Ovary (tissue), 9 donors: ENCODE measurements around the gene CYCS. TPM values are rescaled to one million over a fixed set of nuclear protein-coding genes. Genes with fewer than 3 reads are reported as not detected.

ENCODE experiments used
- DNase-seq, 5 donors: peaks; one replicate each; pipeline ENCODE4 v3.0.0-alpha.2; 2019 to 2020
- H3K27ac ChIP-seq, 2 donors: fragments of 200-600 bp; one replicate each; pipeline versions ENCODE4 v1.5.1 to v1.8.0; 2019 to 2022
- H3K27me3 ChIP-seq: fragments of 200-600 bp; one replicate; pipeline ENCODE4 v1.8.0; 2022
- H3K36me3 ChIP-seq: fragments of 200-600 bp; sonication (generic); one replicate; pipeline ENCODE4 v1.5.1; 2019
- H3K4me1 ChIP-seq: one replicate; pipeline ENCODE4 v1.8.1; 2013; ENCODE audit warnings: mild to moderate bottlenecking, moderate library complexity; ENCODE audit not compliant: insufficient read depth
- H3K4me3 ChIP-seq: fragments of 200-600 bp; sonication (generic); one replicate; pipeline ENCODE4 v1.5.1; 2017
- H3K9me3 ChIP-seq, 2 donors: fragments of 200-600 bp in 1 of 2; sonication (generic) in 1 of 2; one replicate each; pipeline versions ENCODE4 v1.5.1 to v1.8.1; 2013 to 2019; ENCODE audit warnings: mild to moderate bottlenecking in 1 of 2, moderate library complexity in 1 of 2
- EP300 ChIP-seq: sonication (generic); formaldehyde crosslinking; IDR thresholded peaks from one replicate; pipeline ENCODE4 v1.6.1; 2017; ENCODE audit warnings: antibody characterized with exemption
- POLR2A ChIP-seq: fragments of 450-650 bp; IDR thresholded peaks from one replicate; pipeline ENCODE4 v1.6.1; 2017; ENCODE audit warnings: antibody characterized with exemption, mild to moderate bottlenecking, moderate library complexity
- WGBS, 3 donors: extraction: QIAGEN DNeasy Blood & Tissue Kit in 1 of 3; methylation state at CpG; one replicate each; pipeline versions ENCODE4 v1.1.5 to v1.1.7; 2013 to 2017; 5-methylcytosine and 5-hydroxymethylcytosine counted together
- intact Hi-C, 4 donors: fragments of 100-400 bp; cut with DNase I; formaldehyde crosslinking; loops; one replicate each; pipeline versions ENCODE4 v1.11.0 to v1.15.1; 2022 to 2023
- polyA plus RNA-seq, 2 donors: library from polyadenylated mRNA; stranded (reverse); fragments of 200-250 nt in 1 of 2; fragments of 350-450 nt in 1 of 2; fragmentation: Illumina TruSeq in 1 of 2; extraction: RNeasy Lipid Tissue Mini Kit (QIAGEN cat#74804) in 1 of 2; gene quantifications; one replicate each; pipeline ENCODE4 v1.2.3, GENCODE V29; 2013 to 2014
- total RNA-seq, 7 donors: library from RNA; depleted of rRNA in 2 of 7; stranded (reverse); fragments of >200 nt in 2 of 7; fragmentation: NEBNext Ultra II Directional in 3 of 7; extraction: Animal tissue kit (Norgen Biotek cat#: 25700) in 3 of 7; gene quantifications; one replicate each; pipeline versions ENCODE4 v1.1.0 to v1.2.4, GENCODE V29; 2016 to 2023
- TF ChIP-seq, protein P1 (sequence below), 3 donors: fragments of 450-650 bp in 2 of 3; fragments of 200-600 bp in 1 of 3; IDR thresholded peaks; one replicate each; pipeline versions ENCODE4 v1.5.1 to v1.8.0; 2016 to 2022; ENCODE audit warnings: antibody characterized with exemption in 3 of 3, mild to moderate bottlenecking in 1 of 3
- donor health status: DM: no; HTN: no; CAD: no; lungs with moderate emphysema.
- donor health status: DM: no; HTN: no; CAD: no.
- donor health status: Bipolar disorder and iron deficiency.
- donor health status: DM: yes; HTN: yes; CAD: no.
- donor health status: DM: no; HTN: no; CAD: no.
- donor health status: DM: yes; HTN: yes; CAD: no.

CYCS gene
- total and polyA plus RNA-seq, 9 donors: 21.7 to 88.1 (median 46.4) TPM

DNA sequence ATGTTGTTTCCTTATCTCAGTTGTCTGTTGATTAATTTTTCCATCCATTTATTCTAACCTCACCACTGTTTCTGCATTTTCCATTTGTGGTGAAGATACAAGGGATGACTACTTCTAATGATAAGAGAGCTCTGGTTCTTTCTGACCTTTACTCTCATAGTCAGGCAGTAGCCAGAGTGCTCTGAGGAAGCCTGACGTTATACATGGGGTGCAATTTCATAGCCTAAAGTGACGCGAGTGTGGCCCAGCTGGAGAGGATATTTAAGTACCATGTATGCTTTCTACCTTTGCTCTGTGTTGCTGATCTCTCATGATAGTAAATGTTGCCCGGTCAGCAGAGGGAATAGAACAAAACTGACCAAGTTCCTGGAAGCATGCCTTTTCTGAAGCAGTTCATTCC is 33.9 kb upstream of the CYCS start:
- Histone ChIP-seq H3K4me3 (no peak overlapping the region), H3K36me3 (no peaks in the 10 kb centered on the region), H3K4me1 (no peaks in the 10 kb centered on the region), H3K27me3 (no peaks in the 10 kb centered on the region), H3K9me3 (no peaks in the 10 kb centered on the region), H3K27ac (no peak overlapping the region)
- no peak for DNase-seq
- intact Hi-C loops: no loop called here
- TF ChIP-seq, protein P1, sequence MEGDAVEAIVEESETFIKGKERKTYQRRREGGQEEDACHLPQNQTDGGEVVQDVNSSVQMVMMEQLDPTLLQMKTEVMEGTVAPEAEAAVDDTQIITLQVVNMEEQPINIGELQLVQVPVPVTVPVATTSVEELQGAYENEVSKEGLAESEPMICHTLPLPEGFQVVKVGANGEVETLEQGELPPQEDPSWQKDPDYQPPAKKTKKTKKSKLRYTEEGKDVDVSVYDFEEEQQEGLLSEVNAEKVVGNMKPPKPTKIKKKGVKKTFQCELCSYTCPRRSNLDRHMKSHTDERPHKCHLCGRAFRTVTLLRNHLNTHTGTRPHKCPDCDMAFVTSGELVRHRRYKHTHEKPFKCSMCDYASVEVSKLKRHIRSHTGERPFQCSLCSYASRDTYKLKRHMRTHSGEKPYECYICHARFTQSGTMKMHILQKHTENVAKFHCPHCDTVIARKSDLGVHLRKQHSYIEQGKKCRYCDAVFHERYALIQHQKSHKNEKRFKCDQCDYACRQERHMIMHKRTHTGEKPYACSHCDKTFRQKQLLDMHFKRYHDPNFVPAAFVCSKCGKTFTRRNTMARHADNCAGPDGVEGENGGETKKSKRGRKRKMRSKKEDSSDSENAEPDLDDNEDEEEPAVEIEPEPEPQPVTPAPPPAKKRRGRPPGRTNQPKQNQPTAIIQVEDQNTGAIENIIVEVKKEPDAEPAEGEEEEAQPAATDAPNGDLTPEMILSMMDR (IDR thresholded peaks at IDR 0.05): no peak
- TF ChIP-seq POLR2A (no peak), EP300 (no peak)
- 90 to 96% (median 94%) methylated on average over 4 of the region's 4 CpGs for WGBS, 3 donors

DNA sequence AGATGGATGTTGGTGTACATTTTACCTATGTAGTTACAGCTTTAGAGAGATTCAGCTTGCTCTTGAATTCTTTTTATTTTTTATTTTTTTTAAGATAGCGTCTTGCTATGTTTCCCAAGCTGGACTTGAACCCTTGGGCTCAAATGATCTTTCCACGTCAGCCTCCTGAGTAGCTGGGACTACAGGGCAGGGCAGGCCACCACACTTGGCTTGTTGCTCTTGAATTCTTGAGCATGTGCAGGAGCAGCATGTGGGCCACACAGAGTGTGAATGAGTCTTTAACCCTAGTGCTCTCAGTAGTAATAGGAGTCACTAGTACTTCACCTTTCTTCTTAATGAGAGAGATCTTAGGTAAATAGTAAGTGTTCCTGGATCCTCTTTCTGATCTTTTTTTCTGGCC is 26.7 kb upstream of the CYCS start:
- TF ChIP-seq, protein P1 (IDR thresholded peaks at IDR 0.05): no peak
- no peaks in the 10 kb centered on the region for H3K27me3 ChIP-seq
- H3K36me3 ChIP-seq: no peaks in the 10 kb centered on the region
- no peak for DNase-seq
- no peaks in the 10 kb centered on the region for H3K9me3 ChIP-seq
- intact Hi-C loops: no loop called here
- H3K27ac ChIP-seq: no peak overlapping the region
- no peak overlapping the region for H3K4me3 ChIP-seq
- WGBS, 3 donors: 85 to 87% (median 86%) methylated on average over 2 of the region's 2 CpGs
- H3K4me1 ChIP-seq: no peaks in the 10 kb centered on the region

DNA sequence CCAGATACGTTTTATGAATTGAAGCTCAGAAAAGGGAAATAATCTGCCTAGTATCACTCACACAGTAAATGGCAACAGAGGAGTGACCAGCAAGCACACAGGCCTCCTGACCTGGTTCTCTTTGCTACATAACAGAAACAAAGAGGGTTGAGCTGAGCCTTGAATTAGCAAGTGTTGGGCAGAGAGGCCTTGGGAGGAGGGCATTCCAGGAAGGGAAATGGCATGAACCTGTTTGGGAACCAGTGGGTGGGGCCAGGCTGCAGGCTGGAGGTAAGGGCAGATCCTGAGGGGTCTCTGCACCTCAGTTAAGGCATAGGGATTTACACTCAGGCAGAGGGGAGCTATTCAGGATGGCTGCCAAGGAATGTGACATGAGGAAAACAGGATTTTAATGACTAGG is 24.8 kb upstream of the CYCS start:
- WGBS, 3 donors: 82 to 92% (median 88%) methylated on average over 1 of the region's 1 CpG
- H3K36me3 ChIP-seq: no peaks in the 10 kb centered on the region
- DNase-seq: no peak

DNA sequence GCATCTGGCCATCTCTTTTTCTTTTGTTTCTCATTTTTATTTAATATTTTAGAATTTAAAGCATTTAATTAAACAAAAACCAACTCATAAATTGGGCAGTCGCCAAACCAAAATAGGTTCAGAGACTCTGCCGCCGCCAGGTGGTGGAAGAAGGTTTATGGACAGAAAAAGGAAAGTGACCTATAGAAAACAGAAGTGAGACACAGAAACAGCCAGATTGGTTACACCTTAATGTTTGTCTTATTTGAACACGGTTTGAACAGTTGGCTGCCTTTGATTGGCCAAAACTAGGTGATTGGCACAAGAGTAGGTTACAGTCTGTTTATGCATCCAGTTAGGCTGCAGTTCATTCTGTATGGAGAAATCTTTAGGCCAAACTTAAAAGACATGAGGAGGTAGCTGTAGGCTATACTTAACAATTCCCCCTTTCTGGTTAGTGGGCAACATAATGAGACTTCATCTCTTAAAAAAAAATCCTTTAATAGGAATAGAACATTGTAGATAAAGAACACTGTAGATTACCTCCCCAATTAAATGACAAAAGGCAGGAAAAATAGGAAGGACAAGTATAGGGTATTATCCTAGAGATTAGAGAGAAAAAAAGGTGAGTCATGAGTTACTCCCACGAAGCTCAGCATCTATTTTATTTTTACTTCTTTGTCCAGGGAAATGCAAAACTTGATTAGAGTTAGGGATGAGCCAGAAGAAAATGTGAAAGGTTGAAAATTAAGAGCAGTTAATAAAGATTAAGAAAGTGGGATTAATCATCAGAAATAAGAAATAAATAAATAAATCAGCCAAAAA is 23.9 kb upstream of the CYCS start:
- DNase-seq: no peak
- H3K36me3 ChIP-seq: no peaks in the 10 kb centered on the region
- no peaks in the 10 kb centered on the region for H3K27me3 ChIP-seq
- intact Hi-C loops: no loop called here
- no peak overlapping the region for H3K4me3 ChIP-seq
- no peaks in the 10 kb centered on the region for H3K9me3 ChIP-seq
- WGBS, 3 donors: 86 to 87% (median 86%) methylated on average over 5 of the region's 5 CpGs
- TF ChIP-seq EP300 (no peak), POLR2A (no peak)
- TF ChIP-seq, protein P1 (IDR thresholded peaks at IDR 0.05): no peak
- no peak overlapping the region for H3K27ac ChIP-seq
- H3K4me1 ChIP-seq: no peaks in the 10 kb centered on the region

More for the DNA sequence above, 24.8 kb upstream of the CYCS start:
- H3K4me3 ChIP-seq: no peak overlapping the region
- no peak overlapping the region for H3K27ac ChIP-seq
- no peaks in the 10 kb centered on the region for H3K9me3 ChIP-seq
- H3K4me1 ChIP-seq: no peaks in the 10 kb centered on the region
- intact Hi-C loops: no loop called here
- no peaks in the 10 kb centered on the region for H3K27me3 ChIP-seq
- TF ChIP-seq POLR2A: no peak
- TF ChIP-seq EP300: no peak
- TF ChIP-seq, protein P1 (IDR thresholded peaks at IDR 0.05): no peak
